HepG2 (cell line): ENCODE data around the gene TBC1D16. TPM values are rescaled to one million over a fixed set of nuclear protein-coding genes. Genes with fewer than 3 reads are reported as not detected.

Experiments used
- ATAD3A ChIP-seq: sonication (generic); formaldehyde crosslinking; IDR thresholded peaks from 2 replicates; pipeline ENCODE4 v1.4.0; 2020; ENCODE audit warnings: missing genetic modification reagents
- ATF7-NPFF ChIP-seq: sonication (generic); formaldehyde crosslinking; IDR thresholded peaks from 2 replicates; pipeline ENCODE4 v1.8.1; 2023; ENCODE audit warnings: mild to moderate bottlenecking, low read depth, missing genetic modification reagents, moderate library complexity
- CAMTA2 ChIP-seq: sonication (generic); formaldehyde crosslinking; IDR thresholded peaks from 2 replicates; pipeline ENCODE4 v1.4.0; 2020; ENCODE audit warnings: mild to moderate bottlenecking, missing genetic modification reagents, borderline replicate concordance
- CREM ChIP-seq, 2 experiments: sonication (generic) in 1 of 2; formaldehyde crosslinking in 1 of 2; IDR thresholded peaks; 2 replicates each; pipeline versions ENCODE4 v1.4.0 to v1.6.1; 2016 to 2020; ENCODE audit warnings: antibody characterized with exemption in 1 of 2, mild to moderate bottlenecking in 1 of 2, missing genetic modification reagents in 1 of 2
- HNRNPUL1 ChIP-seq: fragments of 200-400 bp; formaldehyde crosslinking; IDR thresholded peaks from 2 replicates; pipeline ENCODE4 v1.6.1; 2017; ENCODE audit warnings: low read depth, mild to moderate bottlenecking, low read length, moderate library complexity
- JUN ChIP-seq: sonication (generic); formaldehyde crosslinking; IDR thresholded peaks from 2 replicates; pipeline ENCODE4 v1.4.0; 2020; ENCODE audit warnings: mild to moderate bottlenecking, missing genetic modification reagents
- KDM4B ChIP-seq: sonication (generic); formaldehyde crosslinking; IDR thresholded peaks from 2 replicates; pipeline ENCODE4 v1.4.0; 2020; ENCODE audit warnings: missing genetic modification reagents
- KLF12 ChIP-seq: sonication (generic); formaldehyde crosslinking; IDR thresholded peaks from 2 replicates; pipeline ENCODE4 v1.4.0; 2020; ENCODE audit warnings: missing genetic modification reagents, borderline replicate concordance
- MXD3 ChIP-seq: IDR thresholded peaks from 2 replicates; pipeline ENCODE4 v1.6.1; 2016; ENCODE audit warnings: mild to moderate bottlenecking, missing biosample characterization, missing genetic modification reagents
- NR2F1 ChIP-seq, 2 experiments: fragments of 450-650 bp in 1 of 2; formaldehyde crosslinking in 1 of 2; IDR thresholded peaks; 2 replicates each; pipeline versions ENCODE4 v1.5.0 to v1.6.1; 2016 to 2020; ENCODE audit warnings: mild to moderate bottlenecking in 1 of 2, missing compliant biosample characterization in 1 of 2, missing genetic modification reagents in 1 of 2, moderate library complexity in 1 of 2
- PLRG1 ChIP-seq: fragments of 450-650 bp; conservative IDR thresholded peaks from 2 replicates; pipeline ENCODE4 v1.6.1; 2016
- POLR2AphosphoS5 ChIP-seq: IDR thresholded peaks from 2 replicates; pipeline ENCODE4 v1.6.1; 2012; ENCODE audit warnings: low read depth, low read length
- PRDM10 ChIP-seq: sonication (generic); formaldehyde crosslinking; IDR thresholded peaks from 2 replicates; pipeline ENCODE4 v1.4.0; 2020; ENCODE audit warnings: low read depth, missing genetic modification reagents
- PTBP1 ChIP-seq: fragments of 200-400 bp; formaldehyde crosslinking; IDR thresholded peaks from 2 replicates; pipeline ENCODE4 v1.6.1; 2018; ENCODE audit warnings: low read length, low read depth; ENCODE audit not compliant: poor library complexity, severe bottlenecking
- RFXANK ChIP-seq: IDR thresholded peaks from 2 replicates; pipeline ENCODE4 v1.6.1; 2016
- SIN3B ChIP-seq: fragments of 150-350 bp; IDR thresholded peaks from 2 replicates; pipeline ENCODE4 v1.6.1; 2014; ENCODE audit warnings: low read length
- SNRNP70 ChIP-seq: fragments of 200-400 bp; formaldehyde crosslinking; IDR thresholded peaks from 2 replicates; pipeline ENCODE4 v1.6.1; 2017; ENCODE audit warnings: mild to moderate bottlenecking, low read depth, low read length, moderate library complexity
- ZC3H13 ChIP-seq: sonication (generic); formaldehyde crosslinking; IDR thresholded peaks from 2 replicates; pipeline ENCODE4 v1.8.1; 2023; ENCODE audit warnings: mild to moderate bottlenecking, missing genetic modification reagents, moderate library complexity
- ZNF275 ChIP-seq: sonication (generic); formaldehyde crosslinking; IDR thresholded peaks from 2 replicates; pipeline ENCODE4 v1.8.0; 2022; ENCODE audit warnings: missing genetic modification reagents, mild to moderate bottlenecking, inconsistent platforms, borderline replicate concordance
- ZNF503 ChIP-seq: sonication (generic); formaldehyde crosslinking; IDR thresholded peaks from 2 replicates; pipeline ENCODE4 v1.4.0; 2020; ENCODE audit warnings: missing genetic modification reagents
- ZNF724P ChIP-seq: sonication (generic); formaldehyde crosslinking; IDR thresholded peaks from 2 replicates; pipeline ENCODE4 v1.8.0; 2022; ENCODE audit warnings: missing genetic modification reagents, borderline replicate concordance
- ZNF883 ChIP-seq: sonication (generic); formaldehyde crosslinking; IDR thresholded peaks from 2 replicates; pipeline ENCODE4 v1.5.1; 2020; ENCODE audit warnings: mild to moderate bottlenecking, missing genetic modification reagents; ENCODE audit errors: not compliant biosample characterization
- polyA plus RNA-seq, 8 experiments: library from polyadenylated mRNA; depleted of rRNA in 3 of 8; stranded (reverse) in 7 of 8; unstranded in 1 of 8; fragments of >200 nt; fragmentation: Illumina TruSeq in 4 of 8; extraction: Trizol in 4 of 8; gene quantifications; 2 replicates each; pipeline versions ENCODE4 v1.2.1 to v1.2.3, GENCODE V29; 2011 to 2016; ENCODE audit warnings: low read depth in 4 of 8, missing spikeins in 1 of 8, mixed read lengths in 1 of 8; ENCODE audit not compliant: insufficient read depth in 1 of 8
- total RNA-seq, 5 experiments: library from RNA; depleted of rRNA; stranded (reverse); fragments of >200 nt; fragmentation: Illumina TruSeq; extraction: Trizol; gene quantifications; 2 replicates each; pipeline ENCODE4 v1.2.3, GENCODE V29; 2016; ENCODE audit warnings: low read depth in 1 of 5

TBC1D16 gene
- total and polyA plus RNA-seq, 2 of the 13 experiments (the other 11 are each of a cell fraction or from before 2014, with no cell fraction given), result 14.9 to 24.9 TPM

DNA sequence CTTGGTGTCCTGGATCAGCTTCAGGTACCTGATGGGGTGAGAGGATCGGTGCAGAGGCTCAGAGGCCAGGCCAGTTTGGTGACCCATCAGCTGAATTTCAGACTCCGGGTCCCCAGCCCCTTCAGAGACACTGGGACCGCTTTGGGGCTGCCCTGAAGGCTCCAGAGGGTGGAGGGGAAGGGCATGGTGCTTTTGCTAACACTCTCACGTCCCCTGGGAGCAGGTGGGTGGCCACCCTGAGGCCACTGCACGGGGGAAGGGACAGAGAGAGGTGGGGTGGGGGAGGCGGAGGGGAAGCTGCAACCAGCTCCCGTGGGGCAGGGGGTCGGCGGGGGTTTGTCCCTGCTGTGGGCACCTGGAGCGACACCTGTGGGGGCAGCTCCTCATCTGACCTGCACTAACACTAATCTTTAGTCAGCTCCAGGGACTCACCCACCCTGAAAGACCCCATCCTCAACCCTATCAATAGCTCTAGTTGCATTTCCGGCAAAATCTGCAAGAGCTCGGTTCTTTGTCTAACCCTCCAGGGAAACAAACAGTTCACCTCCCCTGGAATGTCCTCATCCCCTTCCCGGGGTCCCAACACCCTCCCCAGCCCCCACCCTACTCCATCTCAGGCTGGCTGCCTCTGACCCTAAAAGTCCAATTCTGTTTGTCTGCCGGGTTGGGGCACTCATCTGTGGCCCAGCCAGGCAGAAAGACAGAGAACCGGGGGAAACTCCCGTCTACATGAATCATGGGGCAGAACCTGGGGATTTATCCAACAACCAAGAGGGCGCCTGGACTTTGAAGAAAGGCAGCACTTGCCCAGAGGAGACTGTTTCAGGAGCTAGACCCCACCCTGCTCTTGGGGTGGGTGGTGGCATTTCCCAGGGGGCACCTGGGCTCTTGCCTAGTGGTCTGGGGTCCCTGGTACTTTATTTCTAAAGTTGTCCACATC, 104.5 kb downstream of the TBC1D16 start (continued):
- TF ChIP-seq PRDM10, result no peak
- TF ChIP-seq CREM (IDR thresholded peaks at IDR 0.05), result no peak
- TF ChIP-seq CREM (CRISPR knock-in tag; IDR thresholded peaks at IDR 0.05), result no peak
- no peak for TF ChIP-seq SIN3B
- TF ChIP-seq ZNF275 (CRISPR knock-in tag), result no peak; the same call in 1 of the 2 replicates
- TF ChIP-seq PTBP1, result no peak
- TF ChIP-seq ATF7-NPFF (CRISPR knock-in tag), result no peak
- 0 out of 2 replicates have a peak, but pooled peaks have one; percentile 46 for TF ChIP-seq CAMTA2 (CRISPR knock-in tag)
- TF ChIP-seq POLR2AphosphoS5, result no peak
- TF ChIP-seq ZC3H13, result 0 out of 2 replicates have a peak, but pooled peaks have one; percentile 49
- no peak for TF ChIP-seq HNRNPUL1
- no peak for TF ChIP-seq MXD3
- no peak for TF ChIP-seq KDM4B (CRISPR knock-in tag)
- TF ChIP-seq ZNF883 (CRISPR knock-in tag), result no peak
- no peak for TF ChIP-seq ATAD3A
- no peak for TF ChIP-seq JUN (CRISPR knock-in tag)
- no peak for TF ChIP-seq ZNF503 (CRISPR knock-in tag)
- 0 out of 2 replicates have a peak, but pooled peaks have one; percentile 18 for TF ChIP-seq KLF12 (CRISPR knock-in tag)
- no peak for TF ChIP-seq SNRNP70
- no peak for TF ChIP-seq ZNF724P (CRISPR knock-in tag)
- no peak for TF ChIP-seq RFXANK (CRISPR knock-in tag)
- TF ChIP-seq PLRG1, result no peak
- TF ChIP-seq NR2F1 (CRISPR knock-in tag; IDR thresholded peaks at IDR 0.05), result no peak
